ENCODE results near the gene C2CD2.

Gene C2CD2

DNA sequence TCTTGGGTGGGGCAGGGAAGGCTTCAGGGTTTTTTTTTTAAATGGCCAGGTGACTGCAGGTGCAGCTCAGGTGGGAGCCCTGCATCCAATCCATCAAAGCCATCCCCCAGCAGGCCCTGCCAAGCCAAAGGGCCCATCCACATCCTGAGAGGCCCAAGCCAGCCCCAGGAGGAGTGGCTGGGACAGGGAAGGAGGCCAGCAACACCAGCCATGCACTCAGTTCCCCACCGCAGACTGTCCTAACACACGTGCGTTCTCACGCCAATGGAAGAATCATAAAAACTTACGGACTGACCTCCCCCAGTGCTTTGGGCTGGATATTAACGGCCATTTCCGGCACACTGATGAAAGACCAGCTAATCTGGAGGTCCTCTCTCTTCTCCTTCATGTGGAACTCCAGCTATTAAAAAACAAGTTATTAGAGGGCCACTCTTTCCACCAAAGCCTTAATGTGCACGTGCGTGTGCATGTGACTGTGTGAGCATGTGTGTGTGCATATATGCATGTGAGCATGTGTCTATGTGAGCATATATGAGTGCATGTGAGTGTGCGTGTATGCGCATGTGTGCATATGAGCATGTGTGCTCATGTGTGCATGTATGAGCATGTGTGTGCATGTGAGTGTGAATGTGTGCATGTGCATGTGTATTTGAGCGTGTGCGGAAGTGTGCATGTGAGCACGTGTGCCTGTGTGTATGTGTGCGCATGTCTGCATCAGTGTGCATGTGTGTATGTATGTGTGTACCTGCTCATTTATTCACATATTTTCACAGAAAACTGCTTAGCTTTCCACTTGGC lies 35.1 kb downstream of the C2CD2 start:
- DNase-seq (ENCODE audit: insufficient read length) (no peak), FAIRE-seq (no peak)
- TF ChIP-seq POLR2AphosphoS5 (IDR thresholded peaks at IDR 0.05; ENCODE audit: low read depth, low read length) (no peak), POLR2A (IDR thresholded peaks at IDR 0.05; ENCODE audit: low read depth, low read length) (no peak), TAF1 (IDR thresholded peaks at IDR 0.05; ENCODE audit: borderline replicate concordance, low read depth, low read length) (no peak)

DNA sequence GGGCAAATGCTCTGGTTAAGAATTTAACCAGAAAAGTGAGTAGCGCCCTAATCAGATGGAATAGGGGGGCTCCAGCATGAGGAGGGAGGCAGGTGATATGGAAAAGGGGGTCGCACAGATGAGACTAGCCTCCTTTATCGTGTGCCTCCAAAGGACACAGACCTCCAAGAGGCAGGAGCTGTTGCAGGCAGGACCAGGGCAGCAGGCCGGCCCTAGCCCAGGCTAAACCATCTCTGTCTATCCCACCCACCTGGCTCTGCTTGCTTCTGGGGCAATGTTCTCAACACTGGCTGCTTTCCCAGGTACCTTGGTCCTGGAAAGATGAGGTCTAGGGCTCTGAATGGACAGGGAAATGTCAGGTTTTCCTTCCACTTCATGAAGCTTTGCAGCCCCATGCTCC lies 36.3 kb downstream of the C2CD2 start:
- TF ChIP-seq POLR2AphosphoS5 (IDR thresholded peaks at IDR 0.05; ENCODE audit: low read depth, low read length) (no peak), POLR2A (IDR thresholded peaks at IDR 0.05; ENCODE audit: low read depth, low read length) (no peak), TAF1 (IDR thresholded peaks at IDR 0.05; ENCODE audit: borderline replicate concordance, low read depth, low read length) (no peak)

DNA sequence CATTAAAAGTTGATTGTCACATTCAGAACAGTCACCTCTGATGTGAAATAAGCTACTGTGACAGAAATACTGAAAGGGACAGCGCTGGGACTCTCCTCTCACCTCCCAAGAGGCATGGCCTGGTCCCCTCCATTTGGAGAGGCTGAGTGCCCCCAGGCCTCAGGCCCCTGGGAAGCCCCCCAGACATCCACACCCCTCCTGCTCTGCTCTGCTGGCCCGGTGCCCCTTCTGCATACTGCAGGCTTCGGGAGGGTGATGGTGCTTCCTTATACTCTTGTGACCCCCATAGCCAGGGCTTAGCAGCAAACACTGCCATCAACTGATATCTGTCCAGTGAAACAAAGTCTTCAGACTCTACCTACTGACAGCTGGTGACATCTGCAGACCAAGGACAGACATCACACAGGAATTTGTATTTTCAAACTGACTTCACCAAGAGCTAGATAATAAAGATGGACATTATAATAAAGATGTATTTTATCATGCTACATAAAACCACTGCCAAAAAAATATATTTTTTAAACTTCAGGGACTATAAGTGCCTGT lies 36.9 kb downstream of the C2CD2 start:
- no peak for DNase-seq (ENCODE audit: insufficient read length)
- TF ChIP-seq POLR2AphosphoS5 (IDR thresholded peaks at IDR 0.05; ENCODE audit: low read depth, low read length) = no peak
- no peak for TF ChIP-seq POLR2A (IDR thresholded peaks at IDR 0.05; ENCODE audit: low read depth, low read length)
- TF ChIP-seq TAF1 (IDR thresholded peaks at IDR 0.05; ENCODE audit: borderline replicate concordance, low read depth, low read length) = no peak
- no peak for FAIRE-seq

More for the DNA sequence above, 36.3 kb downstream of the C2CD2 start:
- FAIRE-seq (no peak), DNase-seq (ENCODE audit: insufficient read length) (no peak)

DNA sequence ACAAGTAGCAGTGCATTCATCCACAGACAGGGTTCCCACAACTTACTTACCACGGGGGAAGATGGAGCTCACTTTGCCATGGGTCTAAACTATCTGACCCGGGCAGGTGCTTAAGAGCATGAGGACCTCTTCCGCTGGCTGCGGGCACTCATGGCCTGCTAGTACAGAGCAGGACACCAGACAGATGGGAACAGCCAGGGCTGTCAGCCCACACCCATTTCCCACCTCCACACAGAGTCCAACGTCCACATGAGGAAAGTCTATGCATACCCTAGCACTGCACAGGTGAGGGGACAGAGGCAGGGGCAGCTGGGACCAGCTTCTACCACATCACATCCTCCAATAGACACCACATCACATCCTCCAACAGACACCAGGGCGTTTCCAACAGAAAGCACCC lies 38.9 kb downstream of the C2CD2 start:
- TF ChIP-seq TAF1 (IDR thresholded peaks at IDR 0.05; ENCODE audit: borderline replicate concordance, low read depth, low read length) = no peak
- no peak for TF ChIP-seq POLR2AphosphoS5 (IDR thresholded peaks at IDR 0.05; ENCODE audit: low read depth, low read length)
- TF ChIP-seq POLR2A (IDR thresholded peaks at IDR 0.05; ENCODE audit: low read depth, low read length) = no peak
- DNase-seq (ENCODE audit: insufficient read length) (no peak), FAIRE-seq (no peak)

DNA sequence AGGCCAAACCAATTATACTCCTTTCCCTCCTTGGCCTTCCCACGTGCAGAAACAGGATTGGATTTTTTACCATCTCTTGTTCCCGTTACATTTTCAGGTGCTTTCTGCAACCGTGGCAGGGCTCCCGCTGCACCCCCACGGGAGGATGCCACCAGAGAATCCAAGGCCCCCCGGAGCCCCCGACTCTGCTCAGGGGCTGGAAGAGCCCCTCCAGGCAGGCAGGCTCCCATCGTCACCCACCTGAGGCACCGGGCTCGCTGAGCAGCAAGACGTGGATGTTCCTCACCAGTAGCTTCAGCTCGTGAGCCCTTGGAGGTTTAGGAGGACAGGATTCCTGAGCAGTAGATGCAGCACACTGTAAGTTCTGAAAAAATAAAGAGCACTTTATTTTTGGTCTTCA lies 39.5 kb downstream of the C2CD2 start:
- no peak for DNase-seq (ENCODE audit: insufficient read length)
- no peak for TF ChIP-seq TAF1 (IDR thresholded peaks at IDR 0.05; ENCODE audit: borderline replicate concordance, low read depth, low read length)
- no peak for TF ChIP-seq POLR2A (IDR thresholded peaks at IDR 0.05; ENCODE audit: low read depth, low read length)
- no peak for TF ChIP-seq POLR2AphosphoS5 (IDR thresholded peaks at IDR 0.05; ENCODE audit: low read depth, low read length)
- no peak for FAIRE-seq

DNA sequence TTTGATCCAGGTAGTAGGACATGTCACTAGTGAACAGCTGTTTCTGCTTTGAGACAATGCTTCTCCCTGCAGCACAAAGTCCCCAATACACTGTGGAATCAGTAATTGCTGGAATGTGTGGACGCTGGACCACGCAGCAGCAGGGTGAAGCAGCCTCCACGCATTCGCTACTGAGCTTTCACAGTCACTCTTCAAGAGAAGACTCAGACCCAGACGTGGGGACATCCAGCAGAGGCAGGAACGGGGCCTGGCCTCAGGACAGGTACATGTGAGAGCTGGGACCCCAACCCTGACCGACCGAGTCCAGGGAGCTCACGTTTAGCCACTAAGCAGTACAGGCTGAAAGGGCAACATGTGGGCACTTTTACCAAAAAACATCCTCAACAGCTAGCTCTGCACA lies 40.6 kb downstream of the C2CD2 start:
- TF ChIP-seq TAF1 (IDR thresholded peaks at IDR 0.05; ENCODE audit: borderline replicate concordance, low read depth, low read length) (no peak), POLR2AphosphoS5 (IDR thresholded peaks at IDR 0.05; ENCODE audit: low read depth, low read length) (no peak), POLR2A (IDR thresholded peaks at IDR 0.05; ENCODE audit: low read depth, low read length) (no peak)
- no peak for FAIRE-seq
- no peak for DNase-seq (ENCODE audit: insufficient read length)

DNA sequence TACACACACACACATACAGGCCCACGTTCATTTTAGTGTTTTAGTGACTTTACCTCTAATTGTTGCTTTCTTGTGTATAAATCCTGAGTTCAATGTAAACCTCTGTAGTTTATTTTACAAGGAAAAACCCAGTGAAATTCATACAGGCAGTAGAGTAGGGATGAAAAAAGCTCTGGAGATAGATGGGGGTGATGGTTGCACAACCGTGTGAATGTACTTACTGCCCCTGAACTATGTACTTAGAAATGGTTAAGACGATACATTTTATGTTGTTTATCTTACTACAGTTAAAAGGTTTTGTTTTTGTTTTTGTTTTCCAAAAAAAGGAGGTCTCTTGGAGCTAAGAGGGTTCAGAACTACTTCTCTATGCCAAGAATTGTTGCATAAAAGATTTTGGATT lies 45.0 kb downstream of the C2CD2 start:
- no peak for FAIRE-seq
- DNase-seq (ENCODE audit: insufficient read length) = no peak
- TF ChIP-seq POLR2AphosphoS5 (IDR thresholded peaks at IDR 0.05; ENCODE audit: low read depth, low read length) = no peak
- no peak for TF ChIP-seq POLR2A (IDR thresholded peaks at IDR 0.05; ENCODE audit: low read depth, low read length)
- no peak for TF ChIP-seq TAF1 (IDR thresholded peaks at IDR 0.05; ENCODE audit: borderline replicate concordance, low read depth, low read length)

DNA sequence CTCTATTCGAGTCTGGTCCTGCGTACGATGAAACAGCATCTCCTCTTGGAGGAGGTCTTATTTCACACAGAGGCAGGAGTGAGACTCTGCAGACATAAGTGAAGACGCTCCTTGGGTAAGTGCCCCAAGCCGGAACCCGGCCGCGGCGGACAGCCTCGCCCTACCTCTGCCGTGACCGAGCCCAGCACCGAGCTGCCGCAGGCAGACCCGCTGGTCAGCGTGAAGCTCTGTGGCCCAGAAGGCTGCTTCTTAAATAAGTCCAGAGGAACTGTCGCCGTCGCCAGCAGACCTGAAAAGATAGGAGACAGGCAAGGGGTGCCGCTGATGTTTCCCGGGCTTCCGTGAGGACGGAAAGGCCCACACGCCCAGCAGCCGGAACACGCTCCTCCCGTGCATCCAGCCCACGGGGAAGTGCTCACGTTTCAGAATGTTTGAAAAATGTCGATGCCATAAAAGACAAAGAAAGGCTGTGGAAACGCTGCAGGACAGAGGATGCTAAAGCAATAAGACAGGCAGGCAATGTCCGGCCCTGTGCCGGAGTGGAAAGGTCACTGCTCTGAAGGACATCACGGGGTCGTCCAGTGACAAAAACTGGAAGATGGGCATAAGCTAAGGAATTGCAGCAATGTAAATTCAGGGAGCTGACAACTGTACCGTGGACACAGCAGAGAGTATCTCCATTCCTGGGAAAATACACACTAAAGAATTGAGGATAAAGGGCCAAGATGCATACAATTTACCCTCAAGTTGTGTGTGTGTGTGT lies 46.1 kb downstream of the C2CD2 start:
- no peak for DNase-seq (ENCODE audit: insufficient read length)
- FAIRE-seq = no peak
- no peak for TF ChIP-seq TAF1 (IDR thresholded peaks at IDR 0.05; ENCODE audit: borderline replicate concordance, low read depth, low read length)
- no peak for TF ChIP-seq POLR2AphosphoS5 (IDR thresholded peaks at IDR 0.05; ENCODE audit: low read depth, low read length)
- TF ChIP-seq POLR2A (IDR thresholded peaks at IDR 0.05; ENCODE audit: low read depth, low read length) = no peak

DNA sequence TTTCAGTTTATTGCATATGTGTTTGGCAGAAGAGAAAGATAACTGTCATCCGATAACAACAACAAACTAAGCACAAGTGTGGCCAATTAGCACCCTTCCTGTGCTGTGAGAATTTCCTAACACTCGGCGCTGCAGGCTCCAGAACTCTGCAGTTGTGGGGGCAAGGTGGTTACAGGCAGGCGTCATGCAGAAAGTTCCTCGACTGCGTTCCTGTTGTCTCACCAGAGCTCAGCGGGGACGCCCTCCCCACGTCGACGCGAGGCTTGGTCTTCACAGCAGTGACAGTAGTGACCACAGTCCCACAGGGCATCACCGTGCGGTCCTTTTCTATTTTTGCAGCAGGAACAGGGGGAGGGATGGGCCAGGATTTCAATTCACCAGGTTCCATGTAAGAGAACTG lies 47.0 kb downstream of the C2CD2 start:
- DNase-seq (ENCODE audit: insufficient read length) (no peak), FAIRE-seq (no peak)
- TF ChIP-seq POLR2AphosphoS5 (IDR thresholded peaks at IDR 0.05; ENCODE audit: low read depth, low read length) (no peak), TAF1 (IDR thresholded peaks at IDR 0.05; ENCODE audit: borderline replicate concordance, low read depth, low read length) (no peak), POLR2A (IDR thresholded peaks at IDR 0.05; ENCODE audit: low read depth, low read length) (no peak)

DNA sequence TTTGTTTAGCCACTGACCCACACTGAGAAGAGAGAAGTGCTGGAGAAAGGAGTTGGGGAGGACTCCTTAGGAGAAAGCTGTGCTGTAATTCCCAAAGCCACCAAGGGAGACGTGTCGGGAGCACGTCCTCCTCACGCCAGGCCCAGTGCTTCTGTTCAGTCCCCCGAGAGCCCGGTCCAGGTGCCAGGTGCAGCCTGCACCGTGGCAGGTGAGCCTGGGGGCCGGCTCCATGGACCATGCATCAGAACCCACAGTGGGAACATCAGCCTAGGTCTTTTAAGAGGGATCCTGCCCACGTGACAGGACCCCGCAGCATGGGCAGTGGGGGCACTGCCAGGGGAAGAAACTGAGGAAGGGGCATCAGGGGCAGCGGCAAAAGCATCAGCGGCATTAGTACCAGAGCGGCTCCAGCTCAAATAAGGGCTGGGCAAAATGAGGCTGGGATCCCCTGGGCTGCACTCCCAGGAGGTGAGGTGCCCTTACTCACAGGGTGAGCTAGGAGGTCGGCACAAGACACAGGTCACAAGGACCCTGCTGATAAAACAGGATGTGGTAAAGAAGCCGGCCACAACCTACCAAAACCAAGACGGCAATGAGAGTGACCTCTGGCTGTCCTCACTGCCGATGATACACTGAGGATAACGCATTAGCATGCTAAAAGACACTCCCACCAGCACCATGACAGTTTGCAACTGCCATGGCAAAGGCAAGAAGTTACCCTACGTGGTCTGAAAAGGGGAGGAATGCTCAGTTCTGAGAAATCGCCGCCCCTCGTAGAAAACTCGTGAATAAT lies 50.1 kb downstream of the C2CD2 start:
- FAIRE-seq = no peak
- DNase-seq (ENCODE audit: insufficient read length) = no peak
- TF ChIP-seq POLR2A (IDR thresholded peaks at IDR 0.05; ENCODE audit: low read depth, low read length) (no peak), POLR2AphosphoS5 (IDR thresholded peaks at IDR 0.05; ENCODE audit: low read depth, low read length) (no peak), TAF1 (IDR thresholded peaks at IDR 0.05; ENCODE audit: borderline replicate concordance, low read depth, low read length) (no peak)

DNA sequence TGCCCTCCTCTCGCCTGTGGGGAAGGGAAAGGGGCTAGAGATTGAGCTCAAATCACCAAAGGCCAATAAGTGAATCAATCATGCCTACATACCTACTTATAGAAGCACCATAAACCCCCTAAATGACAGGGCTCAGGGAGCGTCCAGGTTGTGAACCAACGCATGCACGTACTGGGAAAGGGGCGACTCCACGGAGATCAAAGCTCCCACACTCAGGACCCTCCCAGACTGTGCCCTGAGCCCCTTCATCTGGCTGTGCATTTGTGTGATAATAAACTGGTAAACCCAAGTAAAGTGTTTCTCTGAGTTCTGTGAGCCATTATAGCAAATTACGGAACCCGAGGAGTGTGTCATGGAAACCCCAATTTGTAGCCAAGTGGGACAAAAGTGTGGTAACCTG lies 50.9 kb downstream of the C2CD2 start:
- FAIRE-seq = no peak
- TF ChIP-seq POLR2A (IDR thresholded peaks at IDR 0.05; ENCODE audit: low read depth, low read length) (no peak), TAF1 (IDR thresholded peaks at IDR 0.05; ENCODE audit: borderline replicate concordance, low read depth, low read length) (no peak), POLR2AphosphoS5 (IDR thresholded peaks at IDR 0.05; ENCODE audit: low read depth, low read length) (no peak)
- no peak for DNase-seq (ENCODE audit: insufficient read length)

Data from GM12892 (cell line).